Measurements from ENCODE around the gene TMEM170A. TPM values are rescaled to one million over a fixed set of nuclear protein-coding genes. Genes with fewer than 3 reads are reported as not detected.

The TMEM170A gene
- total RNA-seq, 4 donors from 2014 or later: 7.9 to 9.8 (median 8.6) TPM

GRCh38 chr16:75495076-75495674 lies 30.7 kb upstream of the TMEM170A start, which contains the start of gene CHST6:
Gene CHST6, minus strand, starts transcription at chr16:75495441. Its CDS starts 15,613 bp downstream, at chr16:75479828.
- Histone ChIP-seq H3K27me3 (peaks cover 12 to 24% (median 21%) of the 10 kb centered on the region in 3 donors), H3K36me3 (no peaks in the 10 kb centered on the region), H3K4me1 (peaks cover 0 to 9% of the 10 kb centered on the region in 2 donors), H3K4me3 (peak within 1 kb of the TSS; percentile 38 to 48 (median 44)), H3K9me3 (no peaks in the 10 kb centered on the region), H3K27ac (no peak within 1 kb of the TSS)
- DNase-seq (no peak), ATAC-seq (no peak)
- in situ Hi-C loops (cut with MboI; ENCODE audit: low sequenced_read_pairs in 4 of 4) (no loop called here), intact Hi-C loops (cut with DNase I; ENCODE audit: low total_unique reads) (no loop called here)
- TF ChIP-seq, protein P1, sequence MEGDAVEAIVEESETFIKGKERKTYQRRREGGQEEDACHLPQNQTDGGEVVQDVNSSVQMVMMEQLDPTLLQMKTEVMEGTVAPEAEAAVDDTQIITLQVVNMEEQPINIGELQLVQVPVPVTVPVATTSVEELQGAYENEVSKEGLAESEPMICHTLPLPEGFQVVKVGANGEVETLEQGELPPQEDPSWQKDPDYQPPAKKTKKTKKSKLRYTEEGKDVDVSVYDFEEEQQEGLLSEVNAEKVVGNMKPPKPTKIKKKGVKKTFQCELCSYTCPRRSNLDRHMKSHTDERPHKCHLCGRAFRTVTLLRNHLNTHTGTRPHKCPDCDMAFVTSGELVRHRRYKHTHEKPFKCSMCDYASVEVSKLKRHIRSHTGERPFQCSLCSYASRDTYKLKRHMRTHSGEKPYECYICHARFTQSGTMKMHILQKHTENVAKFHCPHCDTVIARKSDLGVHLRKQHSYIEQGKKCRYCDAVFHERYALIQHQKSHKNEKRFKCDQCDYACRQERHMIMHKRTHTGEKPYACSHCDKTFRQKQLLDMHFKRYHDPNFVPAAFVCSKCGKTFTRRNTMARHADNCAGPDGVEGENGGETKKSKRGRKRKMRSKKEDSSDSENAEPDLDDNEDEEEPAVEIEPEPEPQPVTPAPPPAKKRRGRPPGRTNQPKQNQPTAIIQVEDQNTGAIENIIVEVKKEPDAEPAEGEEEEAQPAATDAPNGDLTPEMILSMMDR (IDR thresholded peaks at IDR 0.05 in 4 of 5, conservative IDR thresholded peaks at IDR 0.05 in 1 of 5): no peak
- TF ChIP-seq POLR2A (IDR thresholded peaks at IDR 0.05): no peak

- H3K27ac ChIP-seq: no peak overlapping the region
- TF ChIP-seq, protein P1 (IDR thresholded peaks at IDR 0.05 in 4 of 5, conservative IDR thresholded peaks at IDR 0.05 in 1 of 5): no peak
- no peak for TF ChIP-seq POLR2A (IDR thresholded peaks at IDR 0.05)
- H3K4me3 ChIP-seq: peak overlapping the region; percentile 38 to 48 (median 44)
- DNase-seq (no peak), ATAC-seq (no peak)
- H3K27me3 ChIP-seq: peaks cover 12 to 24% (median 21%) of the 10 kb centered on the region in 3 donors
- peaks cover 0 to 9% of the 10 kb centered on the region in 2 donors for H3K4me1 ChIP-seq
- H3K9me3 ChIP-seq: no peaks in the 10 kb centered on the region
- intact Hi-C loops (cut with DNase I; ENCODE audit: low total_unique reads): no loop called here
- in situ Hi-C loops (cut with MboI; ENCODE audit: low sequenced_read_pairs in 4 of 4): no loop called here
- no peaks in the 10 kb centered on the region for H3K36me3 ChIP-seq
These were observed 30.2 kb upstream of the TMEM170A start for GRCh38 chr16:75494661-75495075.

DNA sequence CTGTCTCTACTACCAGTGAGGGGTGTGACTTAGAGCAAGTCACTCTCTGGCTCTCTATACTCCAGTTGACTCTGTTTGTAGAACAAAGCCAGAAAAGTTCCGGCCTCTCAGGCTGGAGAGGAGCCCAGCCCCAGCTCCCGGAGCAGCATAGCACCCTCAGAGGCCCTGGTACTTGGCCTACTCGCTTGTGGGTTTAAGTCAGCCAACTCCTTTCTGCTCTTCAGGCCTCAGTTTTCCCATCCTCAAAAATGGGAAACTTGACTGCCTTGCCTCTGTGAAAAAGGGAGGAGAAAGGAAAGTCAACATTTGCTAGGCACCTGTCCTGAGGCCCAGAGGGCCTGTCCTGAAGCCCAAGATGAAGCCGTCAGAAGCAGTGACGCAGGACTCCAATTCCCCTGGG lies 29.7 kb upstream of the TMEM170A start:
- intact Hi-C loops (cut with DNase I; ENCODE audit: low total_unique reads) (no loop called here), in situ Hi-C loops (cut with MboI; ENCODE audit: low sequenced_read_pairs in 4 of 4) (no loop called here)
- no peaks in the 10 kb centered on the region for H3K9me3 ChIP-seq
- ATAC-seq (no peak), DNase-seq (no peak)
- H3K27me3 ChIP-seq: peaks cover 12 to 24% (median 21%) of the 10 kb centered on the region in 3 donors
- H3K27ac ChIP-seq: no peak overlapping the region
- H3K4me1 ChIP-seq: peaks cover 0 to 9% of the 10 kb centered on the region in 2 donors
- H3K36me3 ChIP-seq: no peaks in the 10 kb centered on the region
- peak overlapping the region in 3 of 4 donors; percentile 38 to 45 (median 43) for H3K4me3 ChIP-seq
- no peak for TF ChIP-seq POLR2A (IDR thresholded peaks at IDR 0.05)
- TF ChIP-seq, protein P1 (IDR thresholded peaks at IDR 0.05 in 4 of 5, conservative IDR thresholded peaks at IDR 0.05 in 1 of 5): no peak

DNA sequence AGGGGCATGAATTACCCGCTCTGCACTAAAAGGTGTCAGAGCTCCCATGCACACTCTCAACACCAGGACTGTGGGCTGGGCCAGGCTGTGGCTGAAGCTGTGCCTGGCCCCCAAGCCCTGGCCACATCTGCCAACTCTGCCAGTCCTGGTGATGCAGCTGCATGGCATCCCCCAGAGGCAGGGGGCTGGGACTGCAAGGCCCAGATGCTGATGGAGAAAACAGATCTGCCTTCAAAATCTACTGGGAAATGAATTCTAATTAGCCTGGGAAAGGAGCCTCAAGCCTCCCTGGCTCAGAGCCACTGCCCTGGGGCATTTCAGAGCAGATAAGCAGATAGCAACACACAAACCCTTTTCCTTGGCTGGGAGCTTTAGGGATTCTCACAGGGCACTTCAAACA lies 27.4 kb upstream of the TMEM170A start:
- no peaks in the 10 kb centered on the region for H3K36me3 ChIP-seq
- no peak overlapping the region for H3K4me3 ChIP-seq
- TF ChIP-seq, protein P1 (IDR thresholded peaks at IDR 0.05 in 4 of 5, conservative IDR thresholded peaks at IDR 0.05 in 1 of 5): no peak
- intact Hi-C loops (cut with DNase I; ENCODE audit: low total_unique reads) (no loop called here), in situ Hi-C loops (cut with MboI; ENCODE audit: low sequenced_read_pairs in 4 of 4) (no loop called here)
- H3K27me3 ChIP-seq: peaks cover 12 to 24% (median 21%) of the 10 kb centered on the region in 3 donors
- no peaks in the 10 kb centered on the region for H3K9me3 ChIP-seq
- DNase-seq (no peak), ATAC-seq (no peak)
- peaks cover 0 to 9% of the 10 kb centered on the region in 2 donors for H3K4me1 ChIP-seq
- H3K27ac ChIP-seq: no peak overlapping the region

All from gastrocnemius medialis (tissue), 4 donors.